ENCODE measurements around the gene PHF23.

GRCh38 chr17:7260651-7261378 lies 21.6 kb upstream of the PHF23 start:
- TF ChIP-seq CTCF (conservative IDR thresholded peaks at IDR 0.05; ENCODE audit: low read depth, low read length) (no peak), EZH2 (IDR thresholded peaks at IDR 0.05; ENCODE audit: low read length, unreplicated experiment) (no peak), EZH2phosphoT487 (IDR thresholded peaks at IDR 0.05; ENCODE audit: borderline replicate concordance, low read length) (no peak)
